Activated B cell treated with CpG ODN at 0.5 μM for 24 hours (primary cell): ENCODE results near the gene MMP14. TPM values are rescaled to one million over a fixed set of nuclear protein-coding genes. Genes with fewer than 3 reads are reported as not detected.

ENCODE experiments used
- ATAC-seq: fragments of 200-7000 bp; cut with Tn5 transposase; one replicate; pipeline ENCODE4 v1.10.0; 2021; ENCODE audit warnings: low read depth, mild to moderate bottlenecking, moderate library complexity
- CTCF ChIA-PET: fragments of 350-600 bp; sonication (Branson Sonifier 250); formaldehyde crosslinking; loops from one replicate; lab custom pipeline; 2021; ENCODE audit warnings: antibody characterized with exemption; lab: Charles Lee
- POLR2A ChIA-PET: fragments of 350-600 bp; sonication (Branson Sonifier 250); formaldehyde crosslinking; loops from one replicate; lab custom pipeline; 2021; ENCODE audit warnings: antibody characterized with exemption; lab: Charles Lee
- DNase-seq: peaks from one replicate; pipeline ENCODE4 v3.0.0; 2022
- H3K27ac Mint-ChIP-seq: one replicate; pipeline ENCODE4 v1.8.0; 2020; ENCODE audit warnings: mixed read lengths
- H3K27me3 Mint-ChIP-seq: one replicate; pipeline ENCODE4 v1.8.0; 2021; ENCODE audit warnings: mixed read lengths
- H3K36me3 Mint-ChIP-seq: one replicate; pipeline ENCODE4 v1.8.0; 2021; ENCODE audit warnings: low read depth, mixed read lengths
- H3K4me1 Mint-ChIP-seq: one replicate; pipeline ENCODE4 v1.8.0; 2021; ENCODE audit warnings: mixed read lengths
- H3K4me3 Mint-ChIP-seq: one replicate; pipeline ENCODE4 v1.8.0; 2020; ENCODE audit warnings: mild to moderate bottlenecking, mixed read lengths
- H3K9me3 Mint-ChIP-seq: one replicate; pipeline ENCODE4 v1.8.0; 2020; ENCODE audit warnings: mixed read lengths
- intact Hi-C: fragments of 100-400 bp; cut with micrococcal nuclease; formaldehyde crosslinking; loops from one replicate; pipeline ENCODE4 v1.15.1; 2024
- total RNA-seq: library from RNA; stranded (reverse); gene quantifications from 2 replicates; pipeline ENCODE4 v1.2.3, GENCODE V29; 2022
- TF ChIP-seq, protein P1 (sequence below): fragments of 200-600 bp; IDR thresholded peaks from one replicate; pipeline ENCODE4 v1.8.0; 2022; ENCODE audit warnings: antibody characterized with exemption, mild to moderate bottlenecking

The MMP14 gene
- total RNA-seq, 1 donor from 2014 or later, result 4.1 TPM

DNA sequence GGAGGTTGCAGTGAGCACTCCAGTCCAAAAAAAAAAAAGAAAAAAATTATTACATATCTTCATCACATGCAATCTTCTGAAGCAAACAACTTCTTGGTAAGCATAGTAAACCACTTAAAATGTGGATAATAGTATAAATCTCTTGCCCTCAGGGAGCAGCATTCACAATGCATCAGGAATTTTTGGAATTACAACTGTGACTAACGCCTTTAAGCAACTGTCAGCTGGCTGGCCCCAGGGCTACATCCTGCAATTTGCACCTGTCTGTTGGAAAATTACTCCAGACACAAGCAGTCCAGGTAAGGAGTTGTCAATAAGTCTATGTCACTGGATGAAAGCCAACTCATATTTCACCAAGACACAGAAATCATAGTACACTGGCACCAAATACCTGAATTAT, 15.7 kb upstream of the MMP14 start:
- Mint-ChIP-seq H3K36me3 (no peaks in the 10 kb centered on the region), H3K27ac (peak overlapping the region; percentile 92), H3K4me1 (peaks cover 68% of the 10 kb centered on the region), H3K4me3 (no peak overlapping the region), H3K9me3 (no peaks in the 10 kb centered on the region), H3K27me3 (no peaks in the 10 kb centered on the region)
- intact Hi-C loops, result loop anchor here (5.0 kb wide), 1 partner anchor 67 kb away; no protein-coding TSS in a partner anchor
- no peak for DNase-seq
- ChIA-PET CTCF (interaction anchor here (1.1 to 3.6 kb wide), 2 partner anchors 32 to 72 kb away, joined by 3 to 23 read pairs; no protein-coding TSS in a partner anchor), POLR2A (interaction anchor here (0.6 to 5.1 kb wide), 6 partner anchors 8 to 108 kb away, joined by 3 to 73 read pairs (median 14); partner anchors contain the start of genes MRPL52, OXA1L and SLC7A7)
- TF ChIP-seq, protein P1, sequence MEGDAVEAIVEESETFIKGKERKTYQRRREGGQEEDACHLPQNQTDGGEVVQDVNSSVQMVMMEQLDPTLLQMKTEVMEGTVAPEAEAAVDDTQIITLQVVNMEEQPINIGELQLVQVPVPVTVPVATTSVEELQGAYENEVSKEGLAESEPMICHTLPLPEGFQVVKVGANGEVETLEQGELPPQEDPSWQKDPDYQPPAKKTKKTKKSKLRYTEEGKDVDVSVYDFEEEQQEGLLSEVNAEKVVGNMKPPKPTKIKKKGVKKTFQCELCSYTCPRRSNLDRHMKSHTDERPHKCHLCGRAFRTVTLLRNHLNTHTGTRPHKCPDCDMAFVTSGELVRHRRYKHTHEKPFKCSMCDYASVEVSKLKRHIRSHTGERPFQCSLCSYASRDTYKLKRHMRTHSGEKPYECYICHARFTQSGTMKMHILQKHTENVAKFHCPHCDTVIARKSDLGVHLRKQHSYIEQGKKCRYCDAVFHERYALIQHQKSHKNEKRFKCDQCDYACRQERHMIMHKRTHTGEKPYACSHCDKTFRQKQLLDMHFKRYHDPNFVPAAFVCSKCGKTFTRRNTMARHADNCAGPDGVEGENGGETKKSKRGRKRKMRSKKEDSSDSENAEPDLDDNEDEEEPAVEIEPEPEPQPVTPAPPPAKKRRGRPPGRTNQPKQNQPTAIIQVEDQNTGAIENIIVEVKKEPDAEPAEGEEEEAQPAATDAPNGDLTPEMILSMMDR, result no peak
- no peak for ATAC-seq

DNA sequence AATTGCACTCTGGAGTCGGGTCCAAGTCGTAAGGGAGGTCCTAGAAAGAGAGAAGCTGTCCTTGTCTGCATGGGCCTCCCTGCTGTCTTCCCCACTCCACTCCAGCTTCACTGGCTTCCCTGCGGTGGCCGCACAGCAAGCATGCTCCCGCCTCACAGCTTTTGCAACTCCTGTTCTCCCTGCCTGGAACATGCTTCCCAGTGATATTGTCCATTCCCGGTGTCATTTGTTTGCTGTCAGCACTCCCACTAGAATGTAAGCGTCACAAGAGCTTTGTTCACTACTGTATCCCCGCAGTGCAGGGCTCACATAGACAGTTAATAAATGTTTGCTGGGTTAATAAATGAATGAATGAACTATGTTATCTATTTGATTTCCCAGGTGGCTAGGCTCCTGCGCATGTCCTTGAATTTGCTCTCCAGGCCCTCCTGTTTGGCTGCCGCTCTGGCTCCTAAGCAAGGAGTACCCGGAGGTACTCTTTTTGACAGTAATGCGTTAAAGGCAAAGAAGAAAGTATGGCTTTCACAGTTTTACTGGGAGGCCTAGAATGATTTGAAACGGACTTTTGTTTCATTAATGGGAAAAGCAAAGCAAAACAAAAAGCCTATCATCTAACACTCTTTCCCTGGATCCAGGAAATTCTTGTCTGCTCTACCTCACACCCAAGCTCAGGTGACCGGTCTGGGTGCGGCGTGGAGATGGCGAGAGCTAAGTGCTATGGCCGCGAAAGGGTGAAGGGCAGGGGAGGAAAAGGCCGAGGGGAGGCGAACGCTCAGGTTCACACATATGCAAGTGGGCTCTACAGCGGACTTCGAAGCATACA, 15.0 kb upstream of the MMP14 start:
- CTCF ChIA-PET, result interaction anchor here (0.9 to 3.6 kb wide), 4 partner anchors 31 to 264 kb away, joined by 3 to 23 read pairs (median 8); partner anchors contain the start of gene OXA1L
- Mint-ChIP-seq H3K36me3 (no peaks in the 10 kb centered on the region), H3K4me1 (peaks cover 65% of the 10 kb centered on the region), H3K27me3 (no peaks in the 10 kb centered on the region), H3K4me3 (peak overlapping the region; percentile 17), H3K9me3 (no peaks in the 10 kb centered on the region), H3K27ac (peak overlapping the region; percentile 92)
- intact Hi-C loops, result loop anchor here (1.0 to 5.0 kb wide), 6 partner anchors 17 to 161 kb away; partner anchors contain the start of genes AJUBA and OXA1L
- TF ChIP-seq, protein P1, result no peak
- no peak for ATAC-seq
- POLR2A ChIA-PET, result interaction anchor here (1.0 to 5.1 kb wide), 9 partner anchors 8 to 251 kb away, joined by 3 to 73 read pairs (median 20); partner anchors contain the start of genes MRPL52, OXA1L and SLC7A7
- no peak for DNase-seq

DNA sequence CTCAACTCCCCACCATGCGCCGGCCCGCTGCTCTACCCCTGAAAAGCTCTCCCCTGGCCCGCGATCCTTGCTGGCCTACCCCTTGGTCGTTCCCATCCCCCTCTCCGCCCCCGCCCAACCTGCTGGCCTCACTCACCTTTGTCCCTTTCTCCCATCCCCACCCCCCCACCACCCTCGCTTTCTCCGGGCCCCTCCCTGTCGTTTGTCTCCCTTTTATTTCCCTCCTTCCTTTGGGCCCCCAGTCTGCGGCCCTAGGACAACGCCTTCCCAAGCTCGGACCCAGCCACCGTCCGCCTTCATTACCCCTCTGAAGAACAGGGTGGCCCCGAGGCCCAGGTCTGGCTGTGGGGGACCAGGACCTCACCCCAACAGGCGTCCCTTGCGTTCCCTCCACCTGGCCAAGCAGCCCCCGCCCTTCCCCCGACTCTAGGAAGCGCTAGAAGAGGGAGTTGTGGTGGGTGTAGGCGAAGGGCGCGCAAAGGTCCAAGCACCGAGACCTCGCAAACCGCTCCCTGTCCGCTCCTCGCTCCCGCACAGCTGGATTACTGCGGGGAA, 14.3 kb upstream of the MMP14 start:
- CTCF ChIA-PET, result interaction anchor here (0.9 to 3.7 kb wide), 16 partner anchors 7 to 265 kb away, joined by 3 to 64 read pairs (median 7); partner anchors contain the start of genes MMP14, OXA1L and SLC7A7
- Mint-ChIP-seq H3K27me3 (no peaks in the 10 kb centered on the region), H3K4me3 (peak overlapping the region; percentile 86), H3K27ac (peak overlapping the region; percentile 92), H3K9me3 (no peaks in the 10 kb centered on the region), H3K36me3 (no peaks in the 10 kb centered on the region), H3K4me1 (peaks cover 61% of the 10 kb centered on the region)
- POLR2A ChIA-PET, result interaction anchor here (0.5 to 5.1 kb wide), 26 partner anchors 9 to 558 kb away, joined by 3 to 73 read pairs (median 7); partner anchors contain the start of genes ABHD4, LRP10, MMP14 and OXA1L
- TF ChIP-seq, protein P1, result no peak
- DNase-seq (no peak), ATAC-seq (no peak)
- intact Hi-C loops, result loop anchor here (1.0 to 5.0 kb wide), 6 partner anchors 18 to 161 kb away; partner anchors contain the start of genes AJUBA and OXA1L

DNA sequence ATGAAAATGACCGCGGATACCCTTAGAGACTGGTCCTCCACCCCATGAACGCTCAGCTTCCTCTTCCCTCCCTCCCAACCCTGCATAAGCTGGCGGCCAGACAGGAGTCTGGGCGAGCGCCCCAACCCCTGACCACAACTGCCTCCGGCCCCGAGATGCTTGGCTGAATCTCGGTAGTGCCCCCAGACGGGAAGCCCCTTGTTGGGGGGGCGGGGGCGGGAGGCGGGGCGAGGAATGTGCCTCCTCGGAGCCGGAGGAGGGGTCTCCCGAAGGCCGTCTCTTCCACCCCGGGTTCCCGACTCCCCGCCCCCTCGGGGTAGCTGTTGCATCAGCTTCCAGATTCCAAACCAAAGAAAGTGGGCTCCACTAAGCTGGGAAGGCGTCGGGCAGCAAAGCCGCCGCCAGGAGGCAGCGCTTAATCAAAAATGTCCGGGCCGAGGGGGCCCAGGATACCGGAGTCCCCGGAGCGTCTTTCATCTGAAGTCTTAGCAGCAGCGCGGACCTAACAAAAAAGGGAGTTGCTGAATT, 13.8 kb upstream of the MMP14 start:
- POLR2A ChIA-PET, result interaction anchor here (0.6 to 5.1 kb wide), 31 partner anchors 10 to 717 kb away, joined by 3 to 73 read pairs (median 6); partner anchors contain the start of genes ABHD4, DAD1, LRP10 and MMP14
- no peaks in the 10 kb centered on the region for H3K27me3 Mint-ChIP-seq
- H3K36me3 Mint-ChIP-seq, result no peaks in the 10 kb centered on the region
- H3K4me3 Mint-ChIP-seq, result peak overlapping the region; percentile 86
- TF ChIP-seq, protein P1, result no peak
- CTCF ChIA-PET, result interaction anchor here (0.7 to 3.7 kb wide), 20 partner anchors 8 to 502 kb away, joined by 3 to 64 read pairs (median 5); partner anchors contain the start of genes LRP10, MMP14, OXA1L and SLC7A7
- peak; percentile 69 for DNase-seq
- H3K27ac Mint-ChIP-seq, result peak overlapping the region; percentile 92
- H3K9me3 Mint-ChIP-seq, result no peaks in the 10 kb centered on the region
- peak; percentile 76 for ATAC-seq
- H3K4me1 Mint-ChIP-seq, result peaks cover 60% of the 10 kb centered on the region
- intact Hi-C loops, result loop anchor here (1.0 to 5.0 kb wide), 10 partner anchors 18 to 265 kb away; partner anchors contain the start of genes AJUBA and OXA1L
